NK-92 treated with Interleukin-12 subunit alpha and Interleukin-12 subunit beta, amount 100 ng/mL, for 24 hours (cell line): ENCODE measurements around the gene PLK3.
A peak's percentile ranks its signal among the peaks of the same experiment; 100 is the strongest.
"Not testable (repeated sequence)": the region's sequence is repeated elsewhere in the genome, so short reads cannot be mapped to it uniquely, and the experiment has no call there.

Source experiments
- DNase-seq: peaks from one replicate; lab custom pipeline; 2025; lab: John Stamatoyannopoulos, UW

PLK3 gene

GRCh38 chr1:44799770-44800584, at the start of gene PLK3:
TSS of gene PLK3 (plus strand) at chr1:44800377. CDS start at chr1:44800464, 87 bp downstream.
- peak; percentile 98 for DNase-seq

- DNase-seq = no peak
These were observed 42.8 kb upstream of the PLK3 start for GRCh38 chr1:44757420-44757819.

- no peak for DNase-seq
These were observed 41.1 kb upstream of the PLK3 start for GRCh38 chr1:44759077-44759476.

DNA sequence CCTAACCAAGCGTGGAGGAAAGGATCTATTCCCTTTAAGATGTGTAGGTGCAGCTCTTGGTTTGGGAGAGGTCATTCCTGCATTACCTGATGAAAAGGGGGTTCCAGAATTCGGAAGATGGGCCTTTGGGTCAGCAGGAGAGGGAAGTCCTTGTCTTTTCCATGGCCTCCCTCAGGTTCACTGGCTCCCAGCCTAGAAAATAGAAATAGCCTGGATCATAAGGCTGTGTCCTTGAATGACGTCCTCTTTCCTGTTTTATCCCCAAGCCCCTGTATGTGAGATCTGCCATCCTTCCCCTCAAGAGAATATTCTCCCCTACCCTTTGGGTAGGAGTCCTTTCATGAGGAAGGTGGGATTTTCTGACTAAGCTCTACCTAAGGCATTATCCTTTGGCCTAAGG, 39.3 kb upstream of the PLK3 start:
- DNase-seq = no peak

GRCh38 chr1:44766421-44766820, 33.8 kb upstream of the PLK3 start:
- DNase-seq = not testable (repeated sequence)

DNA sequence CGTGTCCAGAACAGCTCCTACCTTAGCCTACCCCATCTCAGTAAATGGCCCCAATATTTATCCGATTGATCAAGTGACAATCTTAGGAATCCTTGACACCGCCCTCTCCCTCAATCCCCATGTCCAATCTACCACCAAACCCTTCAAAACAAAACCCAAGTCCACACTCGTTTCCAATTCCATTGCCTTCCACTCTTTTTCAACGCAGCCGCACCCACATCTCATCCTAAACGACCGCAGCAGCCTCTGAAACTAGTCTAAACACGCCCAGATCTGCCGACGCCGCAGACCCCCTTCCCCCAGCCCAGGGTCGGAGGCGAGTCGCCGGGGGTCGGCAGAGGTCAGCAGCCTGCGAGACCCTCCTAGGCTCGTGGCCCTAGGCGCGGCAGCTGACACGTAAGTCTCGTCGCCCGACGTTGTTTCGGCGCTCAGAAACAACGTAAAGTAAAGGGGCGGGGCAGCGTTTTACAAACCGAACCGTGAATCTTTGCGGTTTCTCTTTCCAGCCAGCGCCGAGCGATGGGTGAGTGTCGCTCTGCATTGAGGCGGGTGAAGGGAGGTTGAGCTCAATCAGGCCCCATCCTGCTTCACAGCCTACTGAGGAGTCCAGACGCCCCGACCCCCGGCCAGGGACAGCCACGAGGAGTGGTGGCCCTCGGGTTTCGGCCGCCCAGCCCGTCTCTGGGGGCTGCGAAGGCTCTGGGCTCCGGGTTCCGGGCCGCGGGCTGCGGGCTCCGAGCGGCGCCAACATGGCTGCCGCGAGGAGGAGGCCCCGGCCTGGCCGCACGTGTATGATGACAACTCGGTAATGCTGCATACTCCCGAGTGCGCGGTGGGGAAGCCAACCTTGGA, 24.9 kb upstream of the PLK3 start, which contains the start of gene RPS8:
Gene RPS8 (plus strand): TSS at position 463 of the 852 bp plus-strand sequence. CDS start 57 bp downstream, at position 520.
- peak; percentile 84 for DNase-seq

GRCh38 chr1:44775930-44776729, 24.0 kb upstream of the PLK3 start:
- peak; percentile 51 for DNase-seq

DNA sequence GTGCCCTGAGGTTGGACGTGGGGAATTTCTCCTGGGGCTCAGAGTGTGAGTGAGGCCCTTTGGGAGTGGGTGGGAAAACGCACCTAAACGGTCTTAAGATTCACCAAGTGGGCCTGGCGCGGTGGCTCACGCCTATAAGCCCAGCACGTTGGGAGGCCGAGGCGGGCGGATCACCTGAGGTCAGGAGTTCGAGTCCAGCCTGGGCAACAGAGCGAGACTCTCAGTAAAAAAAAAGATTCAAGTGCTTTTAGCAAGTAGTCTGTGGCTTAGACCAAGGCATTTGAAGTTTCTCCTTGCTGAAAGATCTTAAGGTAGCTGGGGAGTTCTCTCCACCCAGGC, 23.5 kb upstream of the PLK3 start:
- DNase-seq = no peak

DNA sequence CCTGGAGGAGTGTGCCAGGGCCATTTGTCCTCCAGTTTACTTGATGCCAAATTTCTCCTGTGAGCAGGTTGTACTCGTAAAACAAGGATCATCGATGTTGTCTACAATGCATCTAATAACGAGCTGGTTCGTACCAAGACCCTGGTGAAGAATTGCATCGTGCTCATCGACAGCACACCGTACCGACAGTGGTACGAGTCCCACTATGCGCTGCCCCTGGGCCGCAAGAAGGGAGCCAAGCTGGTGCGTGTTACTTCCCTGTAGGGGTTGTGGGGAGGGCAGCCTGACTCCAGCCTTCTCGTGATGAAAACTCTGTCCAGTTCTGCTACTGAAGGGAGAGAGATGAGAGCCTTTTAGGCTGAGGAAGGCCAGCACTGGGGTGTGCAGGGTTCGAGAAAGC, 22.6 kb upstream of the PLK3 start:
- no peak for DNase-seq

DNA sequence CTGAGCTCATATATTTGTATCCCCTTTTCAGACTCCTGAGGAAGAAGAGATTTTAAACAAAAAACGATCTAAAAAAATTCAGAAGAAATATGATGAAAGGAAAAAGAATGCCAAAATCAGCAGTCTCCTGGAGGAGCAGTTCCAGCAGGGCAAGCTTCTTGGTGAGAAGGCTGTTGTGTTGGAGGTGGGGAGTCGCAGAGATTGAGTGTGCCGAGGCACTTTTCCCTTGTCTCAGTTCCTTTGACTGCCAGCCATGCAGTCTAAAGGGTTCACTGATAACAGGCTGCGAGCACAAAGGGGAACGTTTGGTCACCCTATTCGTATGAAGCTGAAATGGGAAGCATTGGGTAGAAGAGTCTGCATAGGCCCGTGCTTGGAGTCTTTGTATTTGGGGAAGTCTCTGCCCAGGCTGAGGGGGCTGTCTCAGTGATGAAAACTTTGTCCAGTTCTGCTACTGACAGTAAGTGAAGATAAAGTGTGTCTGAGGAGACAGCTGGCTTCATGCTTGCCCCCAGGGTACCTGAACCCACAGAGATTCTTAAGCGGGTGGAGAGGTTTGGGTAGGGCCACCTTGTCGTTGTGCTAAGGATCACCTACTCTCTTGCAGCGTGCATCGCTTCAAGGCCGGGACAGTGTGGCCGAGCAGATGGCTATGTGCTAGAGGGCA, 22.1 kb upstream of the PLK3 start:
- DNase-seq = no peak

GRCh38 chr1:44778705-44779576, 21.2 kb upstream of the PLK3 start:
- no peak for DNase-seq

DNA sequence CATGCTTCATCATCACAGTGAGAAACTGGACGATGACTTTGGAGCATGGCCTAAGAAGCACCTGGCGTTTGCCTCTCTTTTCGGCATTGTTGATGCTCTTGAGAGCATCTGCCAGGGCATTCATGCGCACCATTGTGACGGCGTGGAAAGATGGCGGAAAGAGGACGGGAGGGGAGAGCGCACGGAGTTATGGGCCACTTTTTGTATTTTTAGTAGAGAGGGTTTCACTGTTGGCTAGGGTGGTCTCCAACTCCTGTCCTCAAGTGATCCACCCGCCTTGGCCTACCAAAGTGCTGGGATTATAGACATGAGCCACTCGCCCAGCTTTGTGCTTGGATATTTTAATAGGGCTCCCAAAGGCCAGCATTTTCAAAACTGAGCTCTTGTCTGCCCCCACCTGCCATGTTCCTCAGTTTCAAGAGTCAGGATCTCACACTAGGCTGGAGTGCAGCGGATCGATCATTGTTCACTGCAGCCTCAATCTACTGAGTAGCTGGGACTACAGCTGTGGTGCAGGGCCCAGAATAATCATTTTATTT, 19.5 kb upstream of the PLK3 start:
- no peak for DNase-seq

- no peak for DNase-seq
These were observed 16.5 kb upstream of the PLK3 start for GRCh38 chr1:44783697-44784093.

DNA sequence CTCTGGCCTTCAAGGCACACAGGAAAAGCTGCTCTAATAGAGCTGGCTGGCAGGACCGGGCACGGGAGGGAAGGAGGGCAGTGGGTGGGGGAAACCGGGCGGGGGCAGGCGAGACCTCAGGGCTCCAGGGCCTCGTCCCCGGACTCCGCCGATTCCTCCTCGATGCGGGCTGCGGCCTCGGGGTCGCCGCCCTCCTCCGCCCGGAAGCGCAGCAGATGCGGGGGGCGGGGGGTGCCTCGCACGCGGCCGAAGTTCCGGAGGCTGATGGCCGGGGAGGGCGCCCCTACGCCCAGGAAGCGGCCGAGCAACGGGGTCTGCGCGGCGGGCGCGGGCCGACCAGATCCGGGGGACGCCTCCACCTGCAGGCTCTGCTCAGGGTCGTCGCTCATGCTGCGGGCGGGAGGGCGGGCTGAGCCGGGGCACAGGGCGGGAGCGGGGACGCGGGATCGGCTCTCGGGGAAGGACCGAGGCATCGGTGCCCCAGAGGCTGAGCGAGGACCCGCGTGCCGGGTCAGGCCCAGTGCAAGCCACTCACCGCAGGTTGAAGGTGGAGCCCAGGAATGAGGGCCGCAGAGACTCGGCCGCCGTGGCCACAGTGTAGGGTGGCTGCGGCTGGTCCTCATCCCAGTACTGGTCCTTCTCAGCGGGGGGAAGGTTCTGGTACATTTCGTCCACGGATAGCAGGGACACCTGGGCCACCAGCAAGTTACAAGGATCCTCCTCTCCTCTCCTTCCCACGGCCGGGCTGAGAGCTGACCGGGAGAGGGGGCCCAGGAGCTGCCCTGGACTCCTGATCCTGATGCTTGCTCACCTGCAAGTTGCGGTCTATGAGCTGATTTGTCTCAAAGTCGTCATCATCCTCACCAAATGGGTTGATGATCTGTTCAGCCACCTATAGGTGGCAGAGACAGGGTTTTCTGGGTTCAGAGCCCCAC, 15.8 kb upstream of the PLK3 start:
- no peak for DNase-seq

- no peak for DNase-seq
These were observed 15.2 kb upstream of the PLK3 start for GRCh38 chr1:44785029-44785380.

DNA sequence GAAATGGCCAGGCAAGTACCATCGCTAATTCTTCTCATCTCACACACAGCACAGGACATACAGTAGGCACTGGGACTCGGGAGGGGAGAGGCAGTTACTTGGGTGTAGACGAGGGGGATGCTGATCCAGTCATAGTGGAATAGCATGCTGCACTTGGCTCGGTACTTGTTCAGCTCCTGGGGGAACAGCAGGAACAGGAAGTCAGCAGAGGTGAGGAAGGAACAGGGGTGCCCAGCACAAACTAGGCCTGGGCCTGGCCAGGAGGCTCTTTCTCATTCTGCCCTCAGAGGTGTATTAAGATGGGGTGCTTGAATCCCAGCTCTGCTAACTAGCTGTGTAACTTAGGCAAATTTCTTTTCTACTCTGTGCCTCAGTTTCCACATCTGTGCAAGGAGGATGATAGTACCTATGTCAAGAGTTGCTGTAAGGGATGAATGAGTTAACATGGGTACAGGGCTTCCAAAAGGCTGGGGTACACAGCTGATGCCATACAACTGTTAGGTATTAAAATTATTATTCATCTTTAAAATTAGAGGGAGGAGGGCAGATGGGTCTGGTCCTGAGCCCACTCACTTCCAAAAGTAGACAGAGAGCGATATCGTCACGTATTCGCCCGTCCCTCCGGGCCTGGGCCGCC, 14.6 kb upstream of the PLK3 start:
- no peak for DNase-seq

DNA sequence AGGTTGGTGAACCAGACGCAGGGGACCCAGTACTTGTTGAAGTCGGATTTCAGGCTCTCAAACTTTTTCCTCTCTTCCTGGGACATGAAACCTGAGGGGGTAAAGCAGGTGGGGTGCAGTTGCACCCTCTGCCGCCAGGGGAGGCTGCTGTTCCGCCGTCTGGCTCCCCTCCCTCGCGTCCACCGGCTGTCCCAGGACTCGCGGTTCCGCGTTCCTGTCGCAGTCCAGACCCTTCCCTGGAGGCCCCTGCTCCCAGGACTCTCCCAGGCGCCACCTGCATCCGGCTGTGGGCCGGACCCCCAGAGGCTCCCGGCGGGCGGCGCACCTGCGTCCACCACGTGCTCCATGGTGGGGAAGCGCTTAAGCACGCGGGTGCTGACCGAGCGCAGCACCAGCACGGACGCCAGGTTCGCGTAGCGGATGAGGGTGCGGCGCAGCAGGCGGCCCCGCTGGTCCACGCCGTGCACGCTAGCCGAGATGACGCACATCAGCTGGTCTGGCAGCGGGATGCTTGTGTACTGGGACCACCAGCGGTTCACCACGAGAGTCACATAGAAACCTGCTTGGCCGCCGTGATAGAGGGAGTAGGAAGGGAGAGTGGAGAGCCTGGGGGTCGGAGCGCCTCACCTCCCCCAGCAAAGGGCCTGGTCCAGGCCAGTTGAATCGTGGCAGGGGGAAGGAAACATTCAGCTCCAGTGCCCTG, 13.9 kb upstream of the PLK3 start:
- peak; percentile 49 for DNase-seq

- DNase-seq = no peak
These were observed 13.2 kb upstream of the PLK3 start for GRCh38 chr1:44786841-44787426.
